HAP-1 (cell line): ENCODE results near the gene GOLGA2.

Experiments
- DNase-seq, 2 experiments: peaks; one replicate each; pipeline ENCODE4 v3.0.0-alpha.2; 2016 to 2020; ENCODE audit warnings: low spot score in 2 of 2
- H3K27me3 ChIP-seq: fragments of 250-450 bp; sonication (Bioruptor Pico); 2 replicates; pipeline ENCODE4 v1.5.1; 2020; ENCODE audit warnings: low read depth, mild to moderate bottlenecking, moderate library complexity
- H3K36me3 ChIP-seq: fragments of 250-450 bp; sonication (Bioruptor Pico); replicated peaks from 2 replicates; pipeline ENCODE4 v1.5.1; 2020; ENCODE audit warnings: mild to moderate bottlenecking
- H3K4me1 ChIP-seq: fragments of 250-450 bp; sonication (Bioruptor Pico); 2 replicates; pipeline ENCODE4 v1.5.1; 2020; ENCODE audit warnings: mild to moderate bottlenecking
- H3K4me3 ChIP-seq: fragments of 250-450 bp; sonication (Bioruptor Pico); 2 replicates; pipeline ENCODE4 v1.5.1; 2020; ENCODE audit warnings: mild to moderate bottlenecking, moderate library complexity
- H3K9me3 ChIP-seq: fragments of 250-450 bp; sonication (Bioruptor Pico); 2 replicates; pipeline ENCODE4 v1.5.1; 2020; ENCODE audit warnings: mild to moderate bottlenecking, moderate library complexity
- in situ Hi-C: fragments of 300-500 bp; cut with MboI; formaldehyde crosslinking; loops from 3 replicates; pipeline ENCODE4 v1.14.3; 2020; ENCODE audit warnings: low sequenced_read_pairs, inconsistent platforms, mixed read lengths

Gene GOLGA2

DNA sequence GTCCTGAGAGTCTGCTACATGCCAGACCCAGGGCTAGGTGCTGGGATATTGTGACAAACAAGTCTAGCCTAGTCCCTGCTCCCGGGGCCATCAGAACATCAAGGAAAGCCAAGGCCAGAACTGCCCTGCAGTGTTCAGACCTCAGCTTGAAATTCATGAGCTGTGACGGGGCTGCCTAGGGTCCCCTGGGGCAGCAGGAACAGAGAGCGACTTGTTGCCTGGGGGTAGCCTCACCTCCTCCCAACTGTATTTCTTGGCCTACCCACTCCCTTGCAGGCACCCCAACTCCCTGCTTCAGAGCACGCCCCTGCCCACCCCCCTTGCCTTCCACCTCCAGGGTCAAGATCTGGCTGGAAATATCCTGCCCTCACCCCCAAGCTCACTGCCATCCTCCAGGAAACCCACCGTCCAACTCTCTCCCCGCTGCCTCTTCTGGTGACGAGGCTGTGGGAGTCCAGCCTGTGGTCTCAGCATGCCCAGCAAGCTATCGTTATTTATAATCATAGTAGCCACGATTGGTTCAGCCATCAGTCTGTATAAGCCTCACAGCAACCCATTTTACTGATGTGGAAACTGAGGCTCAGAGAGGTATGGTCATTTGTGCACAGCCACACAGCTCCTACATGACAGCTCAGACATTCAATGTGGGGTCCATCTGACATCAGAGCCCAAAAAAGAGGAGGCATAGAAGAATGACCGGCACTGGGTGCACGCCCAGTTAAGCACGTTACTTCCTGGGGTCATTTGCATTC, 61.9 kb downstream of the GOLGA2 start:
- H3K36me3 ChIP-seq, result peaks cover 4% of the 10 kb centered on the region
- no peaks in the 10 kb centered on the region for H3K4me1 ChIP-seq
- no peak overlapping the region for H3K4me3 ChIP-seq
- in situ Hi-C loops, result no loop called here
- no peak for DNase-seq
- no peaks in the 10 kb centered on the region for H3K27me3 ChIP-seq
- no peaks in the 10 kb centered on the region for H3K9me3 ChIP-seq

DNA sequence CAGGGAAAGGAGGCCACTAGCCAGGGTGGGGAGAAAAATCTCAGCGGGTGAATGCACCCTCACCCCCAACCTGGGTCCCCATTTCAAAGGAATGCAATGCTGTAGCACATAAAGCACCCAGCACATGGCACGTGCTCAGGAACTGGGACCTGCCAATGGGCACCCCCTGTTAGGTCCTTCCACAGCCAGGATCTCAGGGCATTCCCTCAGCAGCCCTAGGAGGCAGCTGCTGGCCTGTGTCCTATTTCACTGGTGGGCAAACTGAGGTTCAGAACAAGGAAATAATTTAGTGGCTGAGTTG, 63.9 kb downstream of the GOLGA2 start:
- Histone ChIP-seq H3K4me3 (no peak overlapping the region), H3K4me1 (no peaks in the 10 kb centered on the region), H3K27me3 (no peaks in the 10 kb centered on the region), H3K36me3 (peaks cover 3% of the 10 kb centered on the region; the same call in 1 of the 2 replicates), H3K9me3 (no peaks in the 10 kb centered on the region)
- DNase-seq, result no peak
- in situ Hi-C loops, result no loop called here

DNA sequence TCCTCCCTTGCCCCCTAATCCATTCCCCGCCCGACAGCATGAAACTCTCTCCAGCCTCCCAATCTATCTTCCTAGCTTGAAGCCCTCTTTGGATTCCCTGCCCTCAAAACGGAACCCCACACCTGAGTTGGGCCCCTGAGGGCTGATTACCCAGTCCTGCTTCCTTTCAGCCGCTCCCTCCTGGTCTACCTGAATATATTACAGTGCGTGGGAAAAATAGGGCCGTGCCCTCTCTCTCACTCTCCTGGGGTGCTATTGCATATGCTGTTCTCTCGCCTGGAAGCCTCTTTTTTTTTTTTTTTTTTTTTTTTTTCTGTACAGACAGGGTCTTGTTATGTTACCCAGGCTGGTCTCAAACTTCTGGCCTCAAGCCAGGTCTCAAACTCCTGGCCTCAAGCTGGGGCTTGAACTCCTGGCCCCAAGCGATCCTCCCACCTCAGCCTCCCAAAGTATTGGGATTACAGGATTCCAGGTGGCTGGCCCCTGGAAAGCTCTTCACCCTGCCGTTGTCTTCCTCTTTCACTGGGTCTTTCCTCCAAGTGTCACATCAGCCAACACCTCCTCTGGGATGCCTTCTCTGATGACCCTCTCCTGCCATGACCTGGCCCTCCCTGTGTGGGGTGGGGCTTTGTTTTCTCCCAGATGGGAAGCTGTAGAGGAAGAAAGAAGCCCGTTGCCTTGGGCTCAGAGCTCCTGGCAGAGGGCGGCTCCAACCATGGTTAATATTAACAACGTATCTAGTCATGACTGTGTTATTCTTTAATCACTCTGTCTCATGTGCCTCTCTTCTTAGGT, 64.4 kb downstream of the GOLGA2 start:
- Histone ChIP-seq H3K4me3 (no peak overlapping the region), H3K27me3 (no peaks in the 10 kb centered on the region), H3K4me1 (no peaks in the 10 kb centered on the region), H3K36me3 (peaks cover 3% of the 10 kb centered on the region; the same call in 1 of the 2 replicates), H3K9me3 (no peaks in the 10 kb centered on the region)
- DNase-seq, result no peak
- in situ Hi-C loops, result no loop called here

DNA sequence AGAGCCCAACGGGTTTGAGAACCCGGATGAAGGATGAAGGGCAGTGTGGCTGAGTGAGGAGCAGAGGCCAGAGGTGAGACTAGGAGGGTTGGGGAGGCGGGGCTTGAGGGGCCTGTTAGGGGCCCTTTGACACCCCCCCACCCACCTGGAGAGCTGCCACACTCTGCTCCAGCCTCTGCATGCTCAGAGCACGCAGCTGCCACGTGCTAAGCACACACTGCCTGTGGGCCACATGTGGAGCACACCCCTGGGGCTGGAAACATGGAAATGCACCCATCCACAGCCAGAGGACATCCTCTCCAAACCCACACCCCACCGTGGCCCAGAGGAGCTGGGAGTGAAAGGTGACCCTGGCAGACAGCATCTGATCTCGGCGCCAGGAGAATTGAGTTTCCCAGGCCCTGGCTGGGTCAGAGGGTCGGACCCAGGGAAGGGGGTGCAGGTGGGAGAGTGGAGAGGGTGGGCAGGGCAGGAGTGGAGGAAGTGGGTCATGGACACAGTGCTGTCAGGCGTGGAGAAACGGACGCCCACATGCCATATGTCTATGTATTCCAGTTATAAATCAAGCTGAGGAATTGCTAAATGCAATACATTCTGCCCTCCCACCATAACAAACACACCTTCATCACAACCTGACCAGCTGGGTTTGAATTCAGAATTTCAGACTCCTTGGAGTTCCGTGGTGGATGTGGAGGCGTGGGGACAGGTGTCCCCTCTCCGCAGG, 66.7 kb downstream of the GOLGA2 start:
- H3K4me1 ChIP-seq, result peaks cover 5% of the 10 kb centered on the region; the same call in 1 of the 2 replicates
- DNase-seq, result no peak
- H3K27me3 ChIP-seq, result no peaks in the 10 kb centered on the region
- in situ Hi-C loops, result no loop called here
- no peak overlapping the region for H3K4me3 ChIP-seq
- H3K9me3 ChIP-seq, result no peaks in the 10 kb centered on the region
- H3K36me3 ChIP-seq, result peaks cover 3% of the 10 kb centered on the region; the same call in 1 of the 2 replicates

DNA sequence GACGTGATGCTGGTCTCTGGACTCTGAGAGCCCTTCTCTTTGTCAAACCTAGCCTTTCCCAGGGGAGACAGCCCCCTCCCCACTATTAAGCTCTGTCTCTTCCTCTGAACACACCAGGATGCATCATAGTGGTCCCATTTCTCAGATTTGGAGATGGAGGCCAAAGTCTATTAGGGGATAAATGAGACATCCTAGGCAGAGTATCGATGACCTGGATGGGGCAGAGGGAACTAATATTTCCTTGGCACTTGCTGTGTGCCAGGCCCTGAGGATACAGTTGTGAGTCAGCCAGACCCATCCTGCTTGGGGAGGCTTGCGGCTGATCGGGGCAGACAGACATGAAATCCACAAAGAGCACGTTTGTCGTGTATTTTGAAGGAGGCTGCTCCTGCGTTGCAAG, 67.4 kb downstream of the GOLGA2 start:
- DNase-seq, result no peak
- H3K27me3 ChIP-seq, result no peaks in the 10 kb centered on the region
- no peaks in the 10 kb centered on the region for H3K9me3 ChIP-seq
- peaks cover 5% of the 10 kb centered on the region; the same call in 1 of the 2 replicates for H3K4me1 ChIP-seq
- H3K4me3 ChIP-seq, result no peak overlapping the region
- in situ Hi-C loops, result no loop called here
- peaks cover 3% of the 10 kb centered on the region; the same call in 1 of the 2 replicates for H3K36me3 ChIP-seq

DNA sequence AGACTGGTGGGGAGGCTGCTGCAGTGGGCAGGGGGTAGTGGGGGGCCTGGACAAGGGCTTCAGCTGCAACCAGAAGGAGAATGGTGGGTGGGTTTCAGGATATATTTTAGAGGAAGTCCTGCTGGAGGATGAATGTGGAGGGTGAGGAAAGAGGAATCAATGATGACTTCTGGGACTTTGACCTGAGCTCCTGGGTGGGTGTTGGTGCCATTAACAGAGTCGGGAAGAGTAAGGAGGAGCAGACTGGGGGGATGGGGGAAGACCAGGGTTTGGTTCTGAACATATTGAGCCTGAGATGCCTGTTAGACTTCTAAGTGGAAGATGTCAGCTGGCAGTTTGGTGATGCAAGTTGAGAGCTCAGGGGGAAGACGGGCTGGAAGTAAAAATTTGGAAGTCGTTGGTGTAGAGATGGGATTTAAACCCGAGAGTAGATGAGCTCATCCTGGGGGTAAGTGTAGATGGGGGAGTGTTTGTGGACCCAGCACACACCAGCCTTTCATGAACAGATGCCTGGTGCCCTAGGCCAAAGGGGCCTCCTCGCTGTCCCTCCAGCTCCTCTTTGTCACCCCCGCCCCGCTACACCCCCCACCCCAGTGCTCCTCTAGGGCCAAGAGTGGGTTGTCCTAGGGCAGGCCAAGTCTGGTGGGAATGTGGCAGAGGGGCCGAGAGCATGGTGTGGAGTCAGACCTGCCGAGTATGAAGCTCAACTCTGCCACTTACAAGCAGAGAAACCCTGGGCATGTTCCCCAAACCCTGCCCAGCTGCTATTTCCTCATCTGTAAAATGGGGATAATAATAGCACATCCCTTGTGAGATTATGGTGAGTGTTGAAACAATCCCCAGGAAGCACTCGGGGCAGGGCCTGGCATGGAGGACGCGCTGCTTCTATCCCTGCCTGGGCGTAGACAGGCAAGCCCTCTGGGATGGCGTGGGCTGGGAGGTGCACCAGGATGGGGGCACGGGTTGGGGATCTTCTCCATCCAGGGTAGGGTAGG, 68.6 kb downstream of the GOLGA2 start:
- in situ Hi-C loops, result no loop called here
- H3K9me3 ChIP-seq, result no peaks in the 10 kb centered on the region
- H3K27me3 ChIP-seq, result no peaks in the 10 kb centered on the region
- peaks cover 5% of the 10 kb centered on the region; the same call in 1 of the 2 replicates for H3K4me1 ChIP-seq
- H3K4me3 ChIP-seq, result no peak overlapping the region
- H3K36me3 ChIP-seq, result peaks cover 5% of the 10 kb centered on the region; the same call in 1 of the 2 replicates
- no peak for DNase-seq

DNA sequence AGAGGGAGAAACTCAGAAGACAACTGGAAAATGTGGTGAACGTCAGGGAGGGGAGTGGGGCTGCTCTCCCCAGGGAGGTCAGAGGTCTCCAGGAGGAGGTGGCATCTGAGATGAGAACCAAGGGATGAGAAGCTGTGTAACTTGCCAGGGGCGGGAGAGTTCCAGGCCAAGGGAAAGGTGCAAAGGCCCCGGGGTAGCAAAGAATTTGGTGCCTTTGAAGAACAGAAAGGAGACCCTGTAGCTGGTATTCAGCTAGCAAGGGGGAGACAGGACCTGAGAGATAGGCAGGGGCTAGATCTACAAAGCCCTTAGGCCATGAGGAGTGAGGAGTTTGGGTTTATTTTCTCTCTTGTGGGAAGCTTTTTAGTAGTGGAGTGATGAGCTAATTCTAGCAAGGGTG, 69.3 kb downstream of the GOLGA2 start:
- in situ Hi-C loops, result no loop called here
- H3K4me3 ChIP-seq, result no peak overlapping the region
- no peak for DNase-seq
- peaks cover 5% of the 10 kb centered on the region; the same call in 1 of the 2 replicates for H3K36me3 ChIP-seq
- H3K9me3 ChIP-seq, result no peaks in the 10 kb centered on the region
- peaks cover 5% of the 10 kb centered on the region; the same call in 1 of the 2 replicates for H3K4me1 ChIP-seq
- no peaks in the 10 kb centered on the region for H3K27me3 ChIP-seq
